ENCODE data around the gene TIGAR. TPM values are rescaled to one million over a fixed set of nuclear protein-coding genes. Genes with fewer than 3 reads are reported as not detected.
A peak's percentile ranks its signal among the peaks of the same experiment; 100 is the strongest.

TIGAR gene
- total and polyA plus RNA-seq, 2 of the 8 experiments (the other 6 are each of a cell fraction or from before 2014, with no cell fraction given): 3.8 to 26.4 TPM

- no peaks in the 10 kb centered on the region; a peak in 1 of 4 replicates for H3K79me2 ChIP-seq (ENCODE audit: control insufficient read depth in 1 of 2, insufficient read depth in 2 of 2, low read length in 2 of 2)
- FAIRE-seq (peak; percentile 88), DNase-seq (ENCODE audit: low read depth in 1 of 2, low spot score in 2 of 2) (peak; percentile 80 to 87)
- no peak overlapping the region for H3K56ac ChIP-seq (replicated peaks; ENCODE audit: insufficient read length, low read depth, low read length)
- H2BK120ac ChIP-seq (replicated peaks; ENCODE audit: low read depth, low read length): no peak overlapping the region
- H4K20me1 ChIP-seq (replicated peaks in 1 of 2; ENCODE audit: control insufficient read depth in 1 of 2, insufficient read depth in 2 of 2, low read length in 2 of 2): peaks cover 0 to 10% of the 10 kb centered on the region in 2 experiments
- ChIA-PET CTCF (ENCODE audit: partially characterized antibody) (interaction anchor here (0.6 to 2.1 kb wide), 14 partner anchors 15 to 431 kb away, joined by 3 to 5 read pairs (median 3); no protein-coding TSS in a partner anchor), POLR2A (ENCODE audit: partially characterized antibody) (interaction anchor here (0.6 to 25.4 kb wide), 6 partner anchors 9 to 150 kb away, joined by 3 to 531 read pairs (median 4); partner anchors contain the start of gene CCND2)
- no peak overlapping the region for H2BK20ac ChIP-seq (ENCODE audit: low read length)
- WGBS, 2 experiments (ENCODE audit: extremely low coverage in 1 of 2, insufficient coverage in 1 of 2, insufficient read length in 1 of 2, insufficient replicate concordance in 2 of 2, low coverage in 1 of 2, low lambda C conversion rate in 2 of 2, missing lambda C conversion rate in 1 of 2): 20% methylated on average over 25 of the region's 25 CpGs; no CpG with 5 or more reads in 1 of the 2 experiments
- H3K23ac ChIP-seq (ENCODE audit: insufficient read length): no peak overlapping the region
- H2AK5ac ChIP-seq (ENCODE audit: low read depth, low read length): no peak overlapping the region
- peak overlapping the region; percentile 26 to 62 for H3K4me2 ChIP-seq (ENCODE audit: insufficient read depth in 1 of 2, low read depth in 2 of 2, low read length in 2 of 2)
- H3K14ac ChIP-seq (ENCODE audit: insufficient read length): no peak overlapping the region
- H3K18ac ChIP-seq (ENCODE audit: extremely low read depth, low read length): no peak overlapping the region; the same call in 1 of the 2 replicates
- no peak overlapping the region for H2BK15ac ChIP-seq (ENCODE audit: low read length)
- H3K36me3 ChIP-seq (ENCODE audit: control insufficient read depth in 2 of 4, insufficient read depth in 4 of 4, low read length in 3 of 4): peaks cover 13 to 34% (median 20%) of the 10 kb centered on the region in 4 experiments
- H3K4me3 ChIP-seq (ENCODE audit: extremely low read depth in 1 of 4, insufficient read depth in 2 of 4, low read depth in 3 of 4, low read length in 4 of 4): peak overlapping the region in 3 of 4 experiments; percentile 24 to 49 (median 32); a peak in 5 of 8 replicates
- peaks cover 3 to 10% (median 6%) of the 10 kb centered on the region in 4 experiments; a peak in 6 of 7 replicates for H3K4me1 ChIP-seq (replicated peaks in 1 of 4; ENCODE audit: control insufficient read depth in 3 of 4, insufficient read depth in 4 of 4, low read length in 3 of 4)
- peak overlapping the region; percentile 82; the same call in 1 of the 2 replicates for H2AFZ ChIP-seq (ENCODE audit: low read length)
- peak overlapping the region; percentile 60; the same call in 1 of the 2 replicates for H4K8ac ChIP-seq (ENCODE audit: extremely low read depth, insufficient read depth, low read length)
- peak overlapping the region; percentile 19 for H3K4ac ChIP-seq (replicated peaks; ENCODE audit: insufficient read length, low read depth, low read length)
- H3K27me3 ChIP-seq (replicated peaks in 1 of 4; ENCODE audit: control insufficient read depth in 3 of 4, extremely low read depth in 1 of 4, insufficient read depth in 3 of 4, low read length in 3 of 4): no peaks in the 10 kb centered on the region
- peak overlapping the region in 3 of 4 experiments; percentile 29 to 58 (median 46); a peak in 4 of 7 replicates for H3K9ac ChIP-seq (replicated peaks in 1 of 4; ENCODE audit: extremely low read depth in 1 of 4, low read depth in 3 of 4, low read length in 3 of 4)
- no peak overlapping the region; the same call in 1 of the 2 replicates for H2BK12ac ChIP-seq (ENCODE audit: low read depth, low read length)
- peak overlapping the region; percentile 32 for H4K91ac ChIP-seq (replicated peaks; ENCODE audit: insufficient read length, low read length)
- H3K9me3 ChIP-seq (ENCODE audit: insufficient read depth in 2 of 2, low read depth in 1 of 2, low read length in 1 of 2): no peaks in the 10 kb centered on the region
- H4K5ac ChIP-seq (ENCODE audit: insufficient read length, low read depth, low read length): peak overlapping the region; percentile 40
- no peaks in the 10 kb centered on the region for H3K23me2 ChIP-seq (ENCODE audit: low read depth, low read length)
- H2BK5ac ChIP-seq (ENCODE audit: low read depth, low read length): peak overlapping the region; percentile 57; the same call in 1 of the 2 replicates
- no peaks in the 10 kb centered on the region for H3K79me1 ChIP-seq (ENCODE audit: low read depth, low read length)
- H3K27ac ChIP-seq (ENCODE audit: low read depth, low read length): 0 out of 2 replicates have a peak overlapping the region, but pooled peaks have one; percentile 26
- peak; percentile 35; the same call in 1 of the 2 replicates for TF ChIP-seq POLR2AphosphoS5 (IDR thresholded peaks at IDR 0.05; ENCODE audit: low read depth, low read length)
- TF ChIP-seq, protein P1, sequence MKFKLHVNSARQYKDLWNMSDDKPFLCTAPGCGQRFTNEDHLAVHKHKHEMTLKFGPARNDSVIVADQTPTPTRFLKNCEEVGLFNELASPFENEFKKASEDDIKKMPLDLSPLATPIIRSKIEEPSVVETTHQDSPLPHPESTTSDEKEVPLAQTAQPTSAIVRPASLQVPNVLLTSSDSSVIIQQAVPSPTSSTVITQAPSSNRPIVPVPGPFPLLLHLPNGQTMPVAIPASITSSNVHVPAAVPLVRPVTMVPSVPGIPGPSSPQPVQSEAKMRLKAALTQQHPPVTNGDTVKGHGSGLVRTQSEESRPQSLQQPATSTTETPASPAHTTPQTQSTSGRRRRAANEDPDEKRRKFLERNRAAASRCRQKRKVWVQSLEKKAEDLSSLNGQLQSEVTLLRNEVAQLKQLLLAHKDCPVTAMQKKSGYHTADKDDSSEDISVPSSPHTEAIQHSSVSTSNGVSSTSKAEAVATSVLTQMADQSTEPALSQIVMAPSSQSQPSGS (IDR thresholded peaks at IDR 0.05; ENCODE audit: low read length): no peak
- no peak for TF ChIP-seq EGR1 (IDR thresholded peaks at IDR 0.05; ENCODE audit: borderline replicate concordance, low read depth, low read length)
- TF ChIP-seq TEAD4 (IDR thresholded peaks at IDR 0.05; ENCODE audit: low read depth, low read length): no peak
- TF ChIP-seq, protein P2, sequence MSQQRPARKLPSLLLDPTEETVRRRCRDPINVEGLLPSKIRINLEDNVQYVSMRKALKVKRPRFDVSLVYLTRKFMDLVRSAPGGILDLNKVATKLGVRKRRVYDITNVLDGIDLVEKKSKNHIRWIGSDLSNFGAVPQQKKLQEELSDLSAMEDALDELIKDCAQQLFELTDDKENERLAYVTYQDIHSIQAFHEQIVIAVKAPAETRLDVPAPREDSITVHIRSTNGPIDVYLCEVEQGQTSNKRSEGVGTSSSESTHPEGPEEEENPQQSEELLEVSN (IDR thresholded peaks at IDR 0.05): peak; percentile 17; the same call in 1 of the 2 replicates
Observed at GRCh38 chr12:4307593-4308333, 13.2 kb upstream of the TIGAR start.
